Mesothelial cell of epicardium (in vitro differentiated cells): Measurements from ENCODE around the gene FAM53B. TPM values are rescaled to one million over a fixed set of nuclear protein-coding genes. Genes with fewer than 3 reads are reported as not detected.

Experiments used
- DNase-seq, 2 experiments: peaks; one replicate each; pipeline ENCODE4 v3.0.0; 2021; ENCODE audit warnings: low spot score in 2 of 2; ENCODE audit not compliant: unreplicated experiment in 2 of 2
- H3K27ac Mint-ChIP-seq: 2 replicates; pipeline ENCODE4 v1.8.0; 2021; ENCODE audit warnings: mixed read lengths
- H3K27me3 Mint-ChIP-seq: 2 replicates; pipeline ENCODE4 v1.8.0; 2021; ENCODE audit warnings: low read depth, mixed read lengths
- H3K36me3 Mint-ChIP-seq: 2 replicates; pipeline ENCODE4 v1.8.0; 2021; ENCODE audit warnings: mixed read lengths
- H3K4me1 Mint-ChIP-seq: 2 replicates; pipeline ENCODE4 v1.8.0; 2021; ENCODE audit warnings: mixed read lengths
- H3K4me3 Mint-ChIP-seq: 2 replicates; pipeline ENCODE4 v1.8.0; 2021; ENCODE audit warnings: mild to moderate bottlenecking, moderate library complexity, mixed read lengths
- H3K9me3 Mint-ChIP-seq: 2 replicates; pipeline ENCODE4 v1.8.0; 2021; ENCODE audit warnings: mixed read lengths
- CTCF ChIP-seq: fragments of 200-600 bp; sonication (generic); IDR thresholded peaks from one replicate; pipeline ENCODE4 v1.5.0; 2021; ENCODE audit warnings: antibody characterized with exemption; ENCODE audit not compliant: unreplicated experiment
- total RNA-seq: library from RNA; stranded (reverse); gene quantifications from 3 replicates; pipeline ENCODE4 v1.2.1, GENCODE V29; 2021

The FAM53B gene
- total RNA-seq, 1 donor from 2014 or later: 42.0 TPM

- Mint-ChIP-seq H3K9me3 (peaks cover 5% of the 10 kb centered on the region), H3K27ac (no peak overlapping the region), H3K27me3 (no peaks in the 10 kb centered on the region), H3K4me1 (no peaks in the 10 kb centered on the region), H3K4me3 (no peak overlapping the region), H3K36me3 (no peaks in the 10 kb centered on the region)
- TF ChIP-seq CTCF: no peak
- DNase-seq: no peak
Observed at GRCh38 chr10:124597846-124598165, 146.4 kb downstream of the FAM53B start.

GRCh38 chr10:124596962-124597845, 147.0 kb downstream of the FAM53B start:
- no peak for TF ChIP-seq CTCF
- no peak for DNase-seq
- Mint-ChIP-seq H3K36me3 (no peaks in the 10 kb centered on the region), H3K4me3 (no peak overlapping the region), H3K9me3 (peaks cover 5% of the 10 kb centered on the region), H3K27me3 (no peaks in the 10 kb centered on the region), H3K4me1 (no peaks in the 10 kb centered on the region), H3K27ac (no peak overlapping the region)

- no peak overlapping the region for H3K27ac Mint-ChIP-seq
- DNase-seq: no peak
- H3K9me3 Mint-ChIP-seq: peaks cover 11% of the 10 kb centered on the region
- no peaks in the 10 kb centered on the region for H3K27me3 Mint-ChIP-seq
- no peaks in the 10 kb centered on the region for H3K36me3 Mint-ChIP-seq
- no peak overlapping the region for H3K4me3 Mint-ChIP-seq
- no peak for TF ChIP-seq CTCF
- no peaks in the 10 kb centered on the region for H3K4me1 Mint-ChIP-seq
Observed at GRCh38 chr10:124596116-124596785, 147.9 kb downstream of the FAM53B start.

- H3K27ac Mint-ChIP-seq: no peak overlapping the region
- H3K4me1 Mint-ChIP-seq: no peaks in the 10 kb centered on the region
- no peak for TF ChIP-seq CTCF
- no peak overlapping the region for H3K4me3 Mint-ChIP-seq
- H3K9me3 Mint-ChIP-seq: peaks cover 11% of the 10 kb centered on the region
- H3K36me3 Mint-ChIP-seq: peaks cover 5% of the 10 kb centered on the region
- no peaks in the 10 kb centered on the region for H3K27me3 Mint-ChIP-seq
- no peak for DNase-seq
Observed at GRCh38 chr10:124595143-124595883, 148.9 kb downstream of the FAM53B start.

GRCh38 chr10:124594240-124594639, 149.9 kb downstream of the FAM53B start:
- no peak overlapping the region for H3K4me3 Mint-ChIP-seq
- no peak for DNase-seq
- peaks cover 5% of the 10 kb centered on the region for H3K36me3 Mint-ChIP-seq
- H3K27ac Mint-ChIP-seq: no peak overlapping the region
- H3K4me1 Mint-ChIP-seq: peaks cover 9% of the 10 kb centered on the region
- TF ChIP-seq CTCF: no peak
- H3K9me3 Mint-ChIP-seq: peaks cover 11% of the 10 kb centered on the region
- H3K27me3 Mint-ChIP-seq: no peaks in the 10 kb centered on the region
